Muscle of leg (tissue), 11 donors: ENCODE measurements around the gene TBC1D9B. TPM values are rescaled to one million over a fixed set of nuclear protein-coding genes. Genes with fewer than 3 reads are reported as not detected.

Source experiments
- DNase-seq: peaks from one replicate; pipeline ENCODE4 v3.0.0; 2013
- H3K27ac ChIP-seq: one replicate; pipeline ENCODE4 v1.5.1; 2013; ENCODE audit warnings: mild to moderate bottlenecking, low read length, control low read depth
- H3K27me3 ChIP-seq: one replicate; pipeline ENCODE4 v1.6.1; 2013; ENCODE audit warnings: low read length; ENCODE audit not compliant: control insufficient read depth, insufficient read depth
- H3K36me3 ChIP-seq: one replicate; pipeline ENCODE4 v1.6.1; 2013; ENCODE audit warnings: low read length; ENCODE audit not compliant: control insufficient read depth, insufficient read depth
- H3K4me1 ChIP-seq: one replicate; pipeline ENCODE4 v1.6.1; 2013; ENCODE audit warnings: low read length; ENCODE audit not compliant: control insufficient read depth, insufficient read depth
- H3K4me3 ChIP-seq: one replicate; pipeline ENCODE4 v1.5.1; 2013; ENCODE audit warnings: low read length, control low read depth
- H3K9me3 ChIP-seq: replicated peaks from 2 replicates; pipeline ENCODE4 v1.6.1; 2013; ENCODE audit warnings: low read depth, low read length; ENCODE audit not compliant: control insufficient read depth
- WGBS: methylation state at CpG from one replicate; pipeline ENCODE4 v1.1.5; 2013; ENCODE audit warnings: missing lambda C conversion rate; ENCODE audit not compliant: insufficient coverage; 5-methylcytosine and 5-hydroxymethylcytosine counted together
- polyA plus RNA-seq, 8 donors: library from polyadenylated mRNA; unstranded; fragments of 120-200 nt; gene quantifications; one replicate each; pipeline versions ENCODE4 v1.2.1 to v1.2.3, GENCODE V29; 2013; ENCODE audit warnings: inconsistent platforms in 1 of 8, low replicate concordance in 1 of 8; ENCODE audit not compliant: insufficient read length in 8 of 8, insufficient read depth in 1 of 8
- total RNA-seq: library from RNA; stranded (reverse); fragments of 120-200 nt; gene quantifications from one replicate; pipeline ENCODE4 v1.2.4, GENCODE V29; 2013

Gene TBC1D9B
- total and polyA plus RNA-seq, 9 donors: 20.1 to 71.7 (median 53.8) TPM

DNA sequence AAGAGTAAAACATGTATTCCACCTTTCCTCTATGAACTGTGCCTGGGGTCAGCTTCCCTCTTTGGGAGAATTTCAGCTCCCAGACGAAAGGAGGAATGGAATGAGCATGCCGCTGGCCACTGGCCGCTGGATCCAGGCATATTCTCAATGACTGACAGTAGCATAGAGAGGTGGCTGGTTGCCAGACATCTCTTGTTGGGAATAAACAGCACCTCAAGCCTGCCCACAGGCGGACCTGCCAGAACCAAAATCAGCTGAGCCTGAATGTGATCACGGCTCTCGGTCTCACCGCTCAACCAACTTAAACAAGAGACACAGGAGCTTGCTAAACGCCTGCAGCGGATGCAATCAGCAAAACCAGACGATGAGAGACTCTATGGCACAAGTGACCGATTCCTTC is 20.6 kb downstream of the TBC1D9B start:
- Histone ChIP-seq H3K36me3 (peaks cover 86% of the 10 kb centered on the region), H3K9me3 (peaks cover 22% of the 10 kb centered on the region), H3K4me3 (no peak overlapping the region), H3K4me1 (no peaks in the 10 kb centered on the region), H3K27ac (no peak overlapping the region), H3K27me3 (no peaks in the 10 kb centered on the region)
- no peak for DNase-seq
- 93% methylated on average over 8 of the region's 11 CpGs for WGBS

DNA sequence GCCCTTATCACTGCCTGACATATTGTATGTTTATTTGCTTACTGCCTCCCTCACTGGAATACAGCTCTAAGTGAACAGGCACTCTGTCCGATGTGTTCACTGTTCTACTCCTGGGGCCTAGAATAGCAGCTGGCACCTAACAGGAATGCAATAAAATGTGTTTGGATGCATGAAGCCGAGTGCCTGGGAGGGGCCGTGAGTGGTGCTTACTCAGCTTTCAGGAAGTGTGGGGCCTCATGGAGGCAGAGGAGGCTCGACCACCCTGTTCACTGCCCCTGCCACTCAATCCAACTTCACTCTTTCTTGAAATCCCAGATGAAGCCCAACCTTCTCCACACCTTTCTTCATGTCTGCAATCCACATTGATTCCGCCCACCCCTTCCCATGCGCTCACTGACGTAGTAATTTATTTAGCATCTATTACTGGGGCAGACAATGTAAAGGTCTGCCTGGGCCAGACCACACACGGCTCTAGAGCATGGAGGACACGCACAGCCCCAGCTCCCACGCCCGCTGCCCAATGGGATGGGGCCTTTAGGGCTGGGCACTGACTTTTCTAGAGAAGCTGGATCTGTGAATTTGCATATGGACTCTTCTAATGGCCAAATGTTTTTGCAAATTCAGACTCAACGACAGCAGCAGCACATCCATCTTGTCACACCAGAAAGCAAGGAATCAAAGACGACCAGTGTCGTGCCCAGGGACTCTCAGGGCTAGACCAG is 21.3 kb downstream of the TBC1D9B start:
- Histone ChIP-seq H3K27me3 (no peaks in the 10 kb centered on the region), H3K27ac (no peak overlapping the region), H3K4me1 (no peaks in the 10 kb centered on the region), H3K36me3 (peaks cover 80% of the 10 kb centered on the region), H3K9me3 (peaks cover 22% of the 10 kb centered on the region), H3K4me3 (no peak overlapping the region)
- DNase-seq: no peak
- WGBS: 66% methylated on average over 9 of the region's 14 CpGs

DNA sequence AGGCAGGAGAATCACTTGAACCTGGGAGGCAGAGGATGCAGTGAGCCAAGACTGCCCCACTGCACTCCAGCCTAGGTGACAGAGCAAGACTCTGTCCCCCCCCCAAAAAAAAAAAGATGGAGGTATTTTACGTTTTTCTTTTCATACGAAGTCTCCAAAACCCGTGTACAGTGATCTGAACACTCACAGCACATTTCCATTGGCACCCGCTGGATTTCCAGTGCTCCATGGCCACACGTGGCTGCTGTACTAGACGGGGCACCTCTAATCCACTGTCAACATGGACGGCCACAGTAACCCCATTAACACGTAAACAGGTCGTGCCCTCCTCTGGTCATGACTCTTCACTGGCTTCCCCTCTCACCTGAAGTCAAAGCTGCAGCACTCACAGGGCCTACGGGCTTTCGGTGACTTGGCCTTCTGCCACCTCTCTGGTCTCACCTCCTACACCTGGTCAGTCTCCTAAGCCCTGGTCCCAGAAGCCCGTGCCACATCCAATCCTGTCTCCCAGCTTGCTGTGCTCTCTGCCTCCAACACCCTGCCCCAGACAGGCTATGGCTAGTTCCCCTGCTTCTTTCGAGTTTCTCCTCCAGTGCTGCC is 22.1 kb downstream of the TBC1D9B start:
- H3K27me3 ChIP-seq: no peaks in the 10 kb centered on the region
- DNase-seq: no peak
- WGBS: 92% methylated on average over 13 of the region's 13 CpGs
- H3K4me1 ChIP-seq: no peaks in the 10 kb centered on the region
- peaks cover 22% of the 10 kb centered on the region for H3K9me3 ChIP-seq
- peaks cover 73% of the 10 kb centered on the region for H3K36me3 ChIP-seq
- no peak overlapping the region for H3K4me3 ChIP-seq
- no peak overlapping the region for H3K27ac ChIP-seq

DNA sequence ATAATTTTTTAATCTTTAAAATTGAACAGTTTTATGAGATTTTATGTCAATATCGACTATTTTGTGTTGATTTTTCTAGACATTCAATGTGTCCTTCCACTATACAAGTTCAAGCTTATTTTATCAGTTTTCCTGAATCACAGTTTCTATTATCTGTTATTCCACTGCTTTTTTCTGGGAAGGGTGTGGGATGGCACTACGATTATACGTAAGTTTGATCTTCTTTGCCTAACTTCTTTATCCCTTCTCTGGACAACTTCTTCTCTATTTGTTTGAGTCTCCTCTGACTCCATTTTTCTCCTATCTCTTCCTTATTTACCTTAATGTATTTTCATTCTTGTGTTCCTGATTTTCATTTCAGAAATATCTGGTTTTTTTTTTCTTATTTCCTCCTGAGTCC is 24.5 kb downstream of the TBC1D9B start:
- no peak overlapping the region for H3K27ac ChIP-seq
- H3K27me3 ChIP-seq: no peaks in the 10 kb centered on the region
- no peak overlapping the region for H3K4me3 ChIP-seq
- peaks cover 75% of the 10 kb centered on the region for H3K36me3 ChIP-seq
- no peak for DNase-seq
- no CpG with 5 or more reads among the region's 3 CpGs for WGBS
- H3K4me1 ChIP-seq: no peaks in the 10 kb centered on the region
- peaks cover 22% of the 10 kb centered on the region for H3K9me3 ChIP-seq

DNA sequence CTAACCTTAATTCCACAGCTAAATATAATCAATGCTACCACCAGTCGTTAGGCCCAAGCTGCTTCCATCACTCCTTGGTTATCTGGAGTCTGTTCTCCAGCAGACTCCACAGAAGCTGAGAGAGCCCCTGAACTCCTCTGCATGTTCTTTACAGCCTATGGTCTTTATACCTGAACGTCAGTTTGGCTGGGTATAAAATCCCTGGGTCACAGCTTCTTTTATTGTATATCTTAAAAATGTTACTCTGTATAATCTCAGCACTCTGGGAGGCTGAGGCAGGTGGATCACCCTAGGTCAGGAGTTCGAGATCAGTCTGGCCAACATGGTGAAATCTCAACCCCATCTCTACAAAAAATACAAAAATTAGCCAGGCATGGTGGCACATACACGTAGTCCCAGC is 25.4 kb downstream of the TBC1D9B start:
- no peak for DNase-seq
- WGBS: 93% methylated on average over 3 of the region's 4 CpGs
- Histone ChIP-seq H3K27ac (no peak overlapping the region), H3K4me1 (no peaks in the 10 kb centered on the region), H3K36me3 (peaks cover 73% of the 10 kb centered on the region), H3K9me3 (peaks cover 22% of the 10 kb centered on the region), H3K4me3 (no peak overlapping the region), H3K27me3 (no peaks in the 10 kb centered on the region)

DNA sequence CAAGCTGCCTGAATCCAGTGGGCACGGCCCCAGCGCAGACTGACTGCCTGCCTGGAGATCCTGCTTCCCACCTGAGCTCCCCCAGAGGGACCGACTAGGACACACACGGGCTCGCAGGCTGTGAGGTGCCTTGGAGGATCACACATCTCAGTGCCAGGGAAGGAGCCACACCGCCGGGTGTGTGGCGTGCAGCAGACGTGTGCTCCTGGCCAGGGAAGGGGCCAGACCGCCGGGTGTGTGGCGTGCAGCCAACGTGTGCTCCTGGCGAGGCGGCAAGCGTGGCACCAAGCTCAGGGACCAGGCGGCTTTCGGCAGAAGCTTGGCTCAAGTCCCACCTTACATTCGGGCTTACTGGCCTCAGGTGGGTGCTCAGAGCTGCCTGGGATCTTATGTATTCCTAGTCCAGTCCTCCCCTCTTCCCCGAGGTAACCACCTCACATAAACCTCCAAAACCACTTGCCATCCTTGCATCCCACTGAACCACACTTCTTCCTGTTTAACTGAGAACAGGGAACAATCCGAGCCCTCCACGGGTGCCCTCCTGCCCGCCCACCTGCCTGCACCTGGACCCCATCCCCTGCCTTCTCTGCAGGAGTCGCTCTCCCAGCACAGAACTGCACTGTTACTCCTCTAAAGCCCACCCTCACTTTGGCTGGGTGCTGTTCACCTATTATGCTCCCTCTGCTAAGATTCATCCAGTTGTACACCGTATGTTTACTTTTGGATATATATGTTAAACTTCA is 26.7 kb downstream of the TBC1D9B start:
- WGBS: 90% methylated on average over 23 of the region's 25 CpGs
- H3K27ac ChIP-seq: no peak overlapping the region
- H3K27me3 ChIP-seq: no peaks in the 10 kb centered on the region
- DNase-seq: no peak
- H3K4me3 ChIP-seq: no peak overlapping the region
- peaks cover 72% of the 10 kb centered on the region for H3K36me3 ChIP-seq
- H3K4me1 ChIP-seq: no peaks in the 10 kb centered on the region
- H3K9me3 ChIP-seq: peaks cover 22% of the 10 kb centered on the region

DNA sequence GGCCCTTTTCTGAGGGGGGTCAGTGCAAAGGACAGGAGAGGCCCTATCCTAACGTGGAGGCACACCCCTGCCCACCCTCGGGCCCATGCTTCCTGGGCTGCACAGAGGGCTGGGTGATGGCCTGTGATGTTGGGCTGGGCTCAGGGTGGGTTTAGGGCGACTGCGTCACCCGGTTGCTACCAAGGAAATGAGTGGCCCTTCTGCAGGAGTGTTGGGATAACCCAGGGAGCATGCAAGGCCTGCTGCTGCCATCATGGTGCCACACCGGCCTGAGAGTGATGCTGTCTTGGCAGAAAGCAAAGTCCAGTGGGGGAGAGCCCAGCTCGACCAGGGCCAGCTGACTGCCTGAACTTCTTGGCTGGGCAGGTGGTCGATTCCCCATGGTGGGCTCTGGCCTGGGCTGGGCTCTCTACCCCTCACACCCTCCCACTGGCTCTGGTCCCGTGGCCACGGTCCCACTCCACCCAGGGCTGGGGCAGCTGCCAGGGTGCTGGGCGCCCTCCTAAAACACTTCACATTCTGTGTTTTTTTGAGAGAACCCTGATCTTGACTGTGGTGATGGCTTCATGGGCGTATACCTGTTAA is 27.5 kb downstream of the TBC1D9B start:
- Histone ChIP-seq H3K27me3 (no peaks in the 10 kb centered on the region), H3K4me1 (no peaks in the 10 kb centered on the region), H3K9me3 (peaks cover 22% of the 10 kb centered on the region), H3K4me3 (no peak overlapping the region), H3K36me3 (peaks cover 73% of the 10 kb centered on the region), H3K27ac (no peak overlapping the region)
- no peak for DNase-seq
- 75% methylated on average over 6 of the region's 12 CpGs for WGBS

DNA sequence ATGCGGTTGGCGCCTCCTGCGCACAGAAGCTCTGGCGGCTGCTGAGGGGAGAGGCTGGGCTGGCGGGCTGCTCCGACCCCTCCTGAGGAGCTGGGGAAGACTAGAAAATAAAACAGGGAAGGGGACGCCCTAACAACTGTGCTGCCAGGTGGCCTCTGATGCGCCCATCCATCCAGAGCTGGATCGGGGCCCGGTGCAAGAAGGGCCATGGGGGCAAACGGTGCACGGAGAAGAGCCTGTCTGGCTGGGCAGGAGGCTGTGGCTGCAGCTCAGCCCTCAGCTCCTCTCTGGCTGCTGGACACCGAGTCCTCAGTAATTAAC is 28.0 kb downstream of the TBC1D9B start:
- H3K36me3 ChIP-seq: peaks cover 73% of the 10 kb centered on the region
- H3K27me3 ChIP-seq: no peaks in the 10 kb centered on the region
- no peak for DNase-seq
- H3K4me1 ChIP-seq: no peaks in the 10 kb centered on the region
- no peak overlapping the region for H3K4me3 ChIP-seq
- peaks cover 22% of the 10 kb centered on the region for H3K9me3 ChIP-seq
- no peak overlapping the region for H3K27ac ChIP-seq
- 91% methylated on average over 12 of the region's 13 CpGs for WGBS

DNA sequence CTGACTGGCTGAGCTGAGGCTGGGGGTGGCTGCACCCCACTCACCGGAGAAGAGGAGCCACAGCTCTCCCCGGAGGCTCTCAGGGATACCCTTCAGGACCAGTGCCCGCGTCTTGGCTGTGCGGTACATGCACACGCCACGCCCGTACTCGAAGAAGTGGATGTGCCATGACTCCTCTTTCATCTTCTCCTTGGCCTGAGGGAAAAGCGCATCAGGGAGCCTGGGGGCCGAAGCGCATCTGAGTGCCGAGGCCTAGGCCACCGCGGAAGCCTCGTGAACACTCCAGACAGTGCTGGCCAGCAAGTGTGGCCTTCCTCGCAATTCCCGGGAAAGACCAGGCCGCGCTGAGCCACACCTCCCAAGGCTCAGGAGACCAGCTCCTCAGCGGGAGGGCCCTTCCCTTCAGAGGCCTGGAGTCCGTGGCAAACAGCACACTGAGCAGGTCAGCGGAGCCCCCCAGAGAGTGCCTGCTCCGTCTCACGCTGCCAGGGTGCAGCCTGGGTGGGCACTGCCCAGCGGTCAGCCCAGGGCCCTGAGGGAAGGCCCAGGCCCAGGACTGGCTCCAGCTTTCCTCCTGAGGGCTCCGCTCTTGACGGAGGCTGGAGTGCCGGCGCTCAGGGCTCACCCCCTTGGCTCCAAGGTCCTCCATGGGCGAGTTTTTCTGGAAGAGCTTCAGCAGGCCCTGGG is 28.6 kb downstream of the TBC1D9B start:
- Histone ChIP-seq H3K27me3 (no peaks in the 10 kb centered on the region), H3K4me1 (no peaks in the 10 kb centered on the region), H3K4me3 (no peak overlapping the region), H3K36me3 (peaks cover 73% of the 10 kb centered on the region), H3K27ac (no peak overlapping the region), H3K9me3 (peaks cover 17% of the 10 kb centered on the region)
- 91% methylated on average over 29 of the region's 31 CpGs for WGBS
- DNase-seq: no peak
